ENCODE results near the gene MSRB3.

MSRB3 gene

GRCh38 chr12:65511912-65512311, 233.4 kb downstream of the MSRB3 start:
- Histone ChIP-seq H3K27me3 (ENCODE audit: insufficient read depth, low read length) (peaks cover 48% of the 10 kb centered on the region), H3K36me3 (ENCODE audit: insufficient read depth, low read length) (no peaks in the 10 kb centered on the region), H3K4me3 (ENCODE audit: low read length) (no peak overlapping the region), H3K27ac (ENCODE audit: low read depth, low read length) (no peak overlapping the region), H3K4me1 (ENCODE audit: insufficient read depth, low read length) (peaks cover 23% of the 10 kb centered on the region), H3K9ac (ENCODE audit: low read depth, low read length) (no peak overlapping the region), H3K9me3 (ENCODE audit: insufficient read depth, low read depth, low read length) (no peaks in the 10 kb centered on the region)
- WGBS = 90% methylated on average over 3 of the region's 3 CpGs

Measured in HUES64 (cell line).